IMR-90 (cell line): ENCODE measurements around the gene RBBP6. TPM values are rescaled to one million over a fixed set of nuclear protein-coding genes. Genes with fewer than 3 reads are reported as not detected.
A peak's percentile ranks its signal among the peaks of the same experiment; 100 is the strongest.

Experiments
- ATAC-seq: fragments of 200-7000 bp; cut with Tn5 transposase; 2 replicates; pipeline ENCODE4 v1.9.1; 2020; ENCODE audit warnings: low read depth, mild to moderate bottlenecking, moderate library complexity
- BruUV-seq: library from RNA; stranded (reverse); fragments of 400-500 nt; replicated peaks from 2 replicates; lab custom pipeline; 2021; lab: Mats Ljungman, UMichigan
- CTCF ChIA-PET: fragments of 300-600 bp; formaldehyde crosslinking; extraction: SDS; loops from one replicate; lab custom pipeline; 2021; ENCODE audit warnings: antibody characterized with exemption; lab: Yijun Ruan, JAX
- POLR2A ChIA-PET: fragments of 300-600 bp; sonication (Branson Sonifier 250); formaldehyde crosslinking; loops from one replicate; lab custom pipeline; 2022; ENCODE audit warnings: antibody characterized with exemption; ENCODE audit not compliant: unreplicated experiment; lab: Charles Lee
- DNase-seq: peaks from one replicate; pipeline ENCODE4 v3.0.0; 2013
- H2AFZ ChIP-seq: replicated peaks from 2 replicates; pipeline ENCODE3; 2013; ENCODE audit warnings: low read length, mild to moderate bottlenecking; ENCODE audit not compliant: poor library complexity
- H2AK5ac ChIP-seq: 2 replicates; pipeline ENCODE4 v1.6.1; 2013; ENCODE audit warnings: low read depth, low read length, inconsistent platforms
- H2AK9ac ChIP-seq: replicated peaks from 2 replicates; pipeline ENCODE3; 2013; ENCODE audit warnings: mild to moderate bottlenecking, low read depth, low read length, moderate library complexity; ENCODE audit not compliant: poor library complexity
- H2BK120ac ChIP-seq: 2 replicates; pipeline ENCODE4 v1.6.1; 2013; ENCODE audit warnings: low read depth, low read length, inconsistent platforms
- H2BK15ac ChIP-seq: 3 replicates; pipeline ENCODE4 v1.6.1; 2013; ENCODE audit warnings: low read depth, low read length, inconsistent platforms
- H2BK20ac ChIP-seq: 2 replicates; pipeline ENCODE4 v1.6.1; 2013; ENCODE audit warnings: low read depth, mild to moderate bottlenecking, inconsistent platforms, low read length, moderate library complexity
- H2BK5ac ChIP-seq: 2 replicates; pipeline ENCODE4 v1.6.1; 2013; ENCODE audit warnings: mild to moderate bottlenecking, low read depth, low read length, inconsistent platforms; ENCODE audit not compliant: poor library complexity, severe bottlenecking
- H3K14ac ChIP-seq: replicated peaks from 2 replicates; pipeline ENCODE4 v1.6.1; 2013; ENCODE audit warnings: low read depth, low read length, inconsistent platforms
- H3K18ac ChIP-seq: 2 replicates; pipeline ENCODE4 v1.6.1; 2013; ENCODE audit warnings: low read depth, low read length, control low read depth
- H3K23ac ChIP-seq: 2 replicates; pipeline ENCODE4 v1.6.1; 2013; ENCODE audit warnings: low read depth, low read length, inconsistent platforms
- H3K27ac ChIP-seq: 2 replicates; pipeline ENCODE4 v1.5.1; 2013; ENCODE audit warnings: mild to moderate bottlenecking, control low read depth, low read length; ENCODE audit not compliant: insufficient read depth
- H3K27me3 ChIP-seq: 2 replicates; pipeline ENCODE4 v1.6.1; 2013; ENCODE audit warnings: low read length; ENCODE audit not compliant: control insufficient read depth, insufficient read depth
- H3K36me3 ChIP-seq: 2 replicates; pipeline ENCODE4 v1.6.1; 2013; ENCODE audit warnings: low read length, mixed read lengths; ENCODE audit not compliant: control insufficient read depth, insufficient read depth
- H3K4ac ChIP-seq: 2 replicates; pipeline ENCODE4 v1.6.1; 2013; ENCODE audit warnings: low read depth, low read length, inconsistent platforms
- H3K4me1 ChIP-seq: 2 replicates; pipeline ENCODE4 v1.6.1; 2013; ENCODE audit warnings: low read length, mixed read lengths; ENCODE audit not compliant: control insufficient read depth, insufficient read depth
- H3K4me2 ChIP-seq: 2 replicates; pipeline ENCODE4 v1.6.1; 2013; ENCODE audit warnings: low read depth, mild to moderate bottlenecking, control low read depth, low read length, moderate library complexity
- H3K4me3 ChIP-seq: 2 replicates; pipeline ENCODE4 v1.5.1; 2013; ENCODE audit warnings: low read depth, mild to moderate bottlenecking, control low read depth, low read length, moderate library complexity; ENCODE audit not compliant: insufficient read depth
- H3K56ac ChIP-seq: 2 replicates; pipeline ENCODE4 v1.6.1; 2013; ENCODE audit warnings: low read length, inconsistent platforms; ENCODE audit not compliant: insufficient read depth; ENCODE audit errors: extremely low read depth
- H3K79me1 ChIP-seq, 2 experiments: 2 replicates each; pipeline ENCODE4 v1.6.1; 2013; ENCODE audit warnings: low read length in 2 of 2, inconsistent platforms in 1 of 2, low read depth in 1 of 2
- H3K9ac ChIP-seq: 2 replicates; pipeline ENCODE4 v1.6.1; 2013; ENCODE audit warnings: low read depth, low read length, control low read depth
- H3K9me1 ChIP-seq: 2 replicates; pipeline ENCODE4 v1.6.1; 2013; ENCODE audit warnings: low read length, inconsistent platforms; ENCODE audit not compliant: insufficient read depth
- H3K9me3 ChIP-seq: 2 replicates; pipeline ENCODE4 v1.6.1; 2013; ENCODE audit warnings: low read length; ENCODE audit not compliant: control insufficient read depth, insufficient read depth
- H4K20me1 ChIP-seq: 2 replicates; pipeline ENCODE4 v1.6.1; 2013; ENCODE audit warnings: low read length, inconsistent platforms; ENCODE audit not compliant: insufficient read depth
- H4K5ac ChIP-seq: 2 replicates; pipeline ENCODE4 v1.6.1; 2013; ENCODE audit warnings: mild to moderate bottlenecking, low read depth, low read length, control low read depth
- H4K8ac ChIP-seq, 2 experiments: 2 replicates each; pipeline ENCODE4 v1.6.1; 2013; ENCODE audit warnings: low read depth in 2 of 2, low read length in 2 of 2, control low read depth in 1 of 2, inconsistent platforms in 1 of 2
- H4K91ac ChIP-seq: 2 replicates; pipeline ENCODE4 v1.6.1; 2013; ENCODE audit warnings: low read depth, low read length, inconsistent platforms; ENCODE audit not compliant: insufficient read depth
- MAFK ChIP-seq: IDR thresholded peaks from 2 replicates; pipeline ENCODE4 v1.6.1; 2012; ENCODE audit warnings: low read depth, low read length, improper control_type of control experiment
- RAD21 ChIP-seq: IDR thresholded peaks from 2 replicates; pipeline ENCODE4 v1.6.1; 2012; ENCODE audit warnings: low read length, improper control_type of control experiment
- WGBS, 2 experiments: methylation state at CpG; one replicate each; pipeline versions ENCODE4 v1.1.5 to v1.1.7; 2013; ENCODE audit warnings: missing lambda C conversion rate in 2 of 2; ENCODE audit not compliant: insufficient read length in 1 of 2; ENCODE audit errors: extremely low coverage in 2 of 2; 5-methylcytosine and 5-hydroxymethylcytosine counted together
- dilution Hi-C: fragments of 300-500 bp; cut with HindIII; formaldehyde crosslinking; loops from one replicate; pipeline ENCODE4 v1.14.3; 2018; ENCODE audit warnings: low sequenced_read_pairs; ENCODE audit not compliant: unreplicated experiment
- in situ Hi-C: fragments of 300-500 bp; cut with MboI; formaldehyde crosslinking; loops from 3 replicates; pipeline ENCODE4 v1.14.3; 2019; ENCODE audit warnings: low sequenced_read_pairs, inconsistent platforms, mixed read lengths
- intact Hi-C: fragments of 100-400 bp; cut with micrococcal nuclease; formaldehyde crosslinking; loops from 2 replicates; pipeline ENCODE4 v1.10.0; 2022
- polyA plus RNA-seq, 3 experiments: library from polyadenylated mRNA; depleted of rRNA; stranded (reverse); fragments of >200 nt; gene quantifications; 2 replicates each; pipeline ENCODE4 v1.2.3, GENCODE V29; 2012; ENCODE audit warnings: low replicate concordance in 1 of 3
- total RNA-seq: library from RNA; depleted of rRNA; stranded (reverse); fragments of >200 nt; gene quantifications from 2 replicates; pipeline ENCODE4 v1.2.3, GENCODE V29; 2012

The RBBP6 gene
- total and polyA plus RNA-seq, 2 of the 4 experiments (the other 2 are of a cell fraction), result 7.2 to 17.8 TPM

GRCh38 chr16:24589997-24590396 is 50.6 kb downstream of the RBBP6 start:
- Histone ChIP-seq H3K14ac (no peak overlapping the region), H3K9me3 (no peaks in the 10 kb centered on the region), H3K27me3 (no peaks in the 10 kb centered on the region), H2BK5ac (no peak overlapping the region), H4K8ac (no peak overlapping the region), H3K4ac (no peak overlapping the region), H3K36me3 (no peaks in the 10 kb centered on the region), H3K9ac (no peak overlapping the region), H3K56ac (no peak overlapping the region), H2BK15ac (no peak overlapping the region), H2BK20ac (no peak overlapping the region), H3K9me1 (no peaks in the 10 kb centered on the region), H4K5ac (no peak overlapping the region), H2AK9ac (no peak overlapping the region), H3K4me2 (no peak overlapping the region), H4K20me1 (no peaks in the 10 kb centered on the region), H3K18ac (no peak overlapping the region), H4K91ac (no peak overlapping the region), H3K4me1 (peaks cover 2% of the 10 kb centered on the region; the same call in 1 of the 2 replicates), H3K4me3 (no peak overlapping the region), H2BK120ac (no peak overlapping the region), H3K23ac (no peak overlapping the region), H3K79me1 (no peaks in the 10 kb centered on the region), H3K27ac (no peak overlapping the region), H2AK5ac (no peak overlapping the region), H2AFZ (no peak overlapping the region)
- dilution Hi-C loops (no loop called here), intact Hi-C loops (loop anchor here (5.0 kb wide), 1 partner anchor 37 kb away; no protein-coding TSS in a partner anchor), in situ Hi-C loops (no loop called here)
- ATAC-seq, result no peak
- no peak for DNase-seq
- no peak for TF ChIP-seq RAD21
- 0 out of 2 replicates have a peak, but pooled peaks have one; percentile 12 for TF ChIP-seq MAFK
- BruUV-seq, result no TSS peak
- CTCF ChIA-PET, result no interaction called here
- WGBS, 2 experiments, result no CpG with 5 or more reads among the region's 1 CpG
- POLR2A ChIA-PET, result no interaction called here
